NCI-H2081 treated with DMSO at 0.1 percent for 48 hours (cell line): ENCODE results near the gene TNIP2.

Experiments used
- DNase-seq: peaks from one replicate; lab custom pipeline; 2025; lab: John Stamatoyannopoulos, UW

TNIP2 gene

GRCh38 chr4:2716236-2716635 lies 39.9 kb downstream of the TNIP2 start:
- DNase-seq: no peak

GRCh38 chr4:2715426-2715825 lies 40.7 kb downstream of the TNIP2 start:
- no peak for DNase-seq

GRCh38 chr4:2714918-2715317 lies 41.2 kb downstream of the TNIP2 start:
- DNase-seq: no peak

GRCh38 chr4:2714061-2714770 lies 41.9 kb downstream of the TNIP2 start:
- DNase-seq: no peak

GRCh38 chr4:2713337-2713736 lies 42.8 kb downstream of the TNIP2 start:
- no peak for DNase-seq

- DNase-seq: no peak
Measured at GRCh38 chr4:2712261-2712842, 43.8 kb downstream of the TNIP2 start.

GRCh38 chr4:2702770-2703169 lies 53.4 kb downstream of the TNIP2 start:
- DNase-seq: no peak

GRCh38 chr4:2702361-2702760 lies 53.8 kb downstream of the TNIP2 start:
- DNase-seq: no peak

GRCh38 chr4:2700031-2700430 lies 56.1 kb downstream of the TNIP2 start:
- no peak for DNase-seq

- DNase-seq: no peak
Measured at GRCh38 chr4:2699534-2699933, 56.6 kb downstream of the TNIP2 start.

GRCh38 chr4:2698951-2699505 lies 57.1 kb downstream of the TNIP2 start:
- no peak for DNase-seq

GRCh38 chr4:2698504-2698903 lies 57.6 kb downstream of the TNIP2 start:
- DNase-seq: no peak

- DNase-seq: no peak
Measured at GRCh38 chr4:2697995-2698414, 58.1 kb downstream of the TNIP2 start.

- DNase-seq: no peak
Measured at GRCh38 chr4:2696423-2696822, 59.7 kb downstream of the TNIP2 start.

- no peak for DNase-seq
Measured at GRCh38 chr4:2695346-2696060, 60.6 kb downstream of the TNIP2 start.

- no peak for DNase-seq
Measured at GRCh38 chr4:2694691-2695090, 61.4 kb downstream of the TNIP2 start.

GRCh38 chr4:2691952-2692435 lies 64.1 kb downstream of the TNIP2 start:
- no peak for DNase-seq
